ENCODE data around the gene LAMTOR1. TPM values are rescaled to one million over a fixed set of nuclear protein-coding genes. Genes with fewer than 3 reads are reported as not detected.

Gene LAMTOR1
- total and polyA plus RNA-seq, 2 donors (not counting 1 experiment from before 2014, with no cell fraction given): 71.0 to 104 TPM

GRCh38 chr11:72069787-72070251 lies 33.3 kb downstream of the LAMTOR1 start:
- Histone ChIP-seq H3K36me3 (replicated peaks in 1 of 2; ENCODE audit: control extremely low read depth in 1 of 2, control insufficient read depth in 1 of 2, extremely low read depth in 1 of 2, insufficient read depth in 2 of 2, low read length in 1 of 2) (peaks cover 0 to 3% of the 10 kb centered on the region in 2 experiments), H3K9ac (ENCODE audit: low read length) (no peak overlapping the region), H3K4me3 (ENCODE audit: control extremely low read depth in 1 of 5, extremely low read depth in 1 of 5, insufficient read depth in 1 of 5, low read depth in 2 of 5, low read length in 4 of 5) (no peak overlapping the region), H3K4me2 (replicated peaks; ENCODE audit: low read depth, low read length, poor library complexity, severe bottlenecking) (peak overlapping the region; percentile 16), H3K9me3 (ENCODE audit: control extremely low read depth in 1 of 3, control insufficient read depth in 2 of 3, insufficient read depth in 1 of 3, low read length in 2 of 3) (no peaks in the 10 kb centered on the region), H2AFZ (ENCODE audit: insufficient read depth, low read depth, low read length, poor library complexity, severe bottlenecking) (no peak overlapping the region), H3K27me3 (replicated peaks in 1 of 4; ENCODE audit: control extremely low read depth in 1 of 4, control insufficient read depth in 3 of 4, insufficient read depth in 4 of 4, low read length in 3 of 4) (no peaks in the 10 kb centered on the region), H3K4me1 (ENCODE audit: control insufficient read depth in 2 of 2, insufficient read depth in 2 of 2, low read length in 2 of 2) (peaks cover 13 to 17% of the 10 kb centered on the region in 2 donors), H4K20me1 (ENCODE audit: control insufficient read depth, insufficient read depth, low read length, poor library complexity, severe bottlenecking) (no peaks in the 10 kb centered on the region), H3K27ac (ENCODE audit: low read length in 2 of 2) (peak overlapping the region in 1 of 2 donors; percentile 16), H3K79me2 (ENCODE audit: control insufficient read depth, insufficient read depth, low read length) (peaks cover 57% of the 10 kb centered on the region)
- TF ChIP-seq EZH2 (IDR thresholded peaks at IDR 0.05; ENCODE audit: borderline replicate concordance, insufficient read depth, low read depth, low read length, poor library complexity, severe bottlenecking) (no peak), CTCF (IDR thresholded peaks at IDR 0.05) (no peak)
- DNase-seq (no peak), ATAC-seq (ENCODE audit: low read depth) (no peak)
- Mint-ChIP-seq H3K4me3 (no peak overlapping the region), H3K27me3 (no peaks in the 10 kb centered on the region), H3K9me3 (ENCODE audit: insufficient read depth) (no peaks in the 10 kb centered on the region), H3K4me1 (peaks cover 12% of the 10 kb centered on the region), H3K27ac (no peak overlapping the region)
- POLR2A ChIA-PET: no interaction called here
- intact Hi-C loops (cut with micrococcal nuclease): no loop called here
- 0% methylated on average over 1 of the region's 2 CpGs for WGBS (ENCODE audit: insufficient coverage)
- CTCF ChIA-PET: no interaction called here

- ATAC-seq (ENCODE audit: low read depth): no peak
Measured at GRCh38 chr11:72069200-72069599, 33.9 kb downstream of the LAMTOR1 start.

More at GRCh38 chr11:72069200-72069599, 33.9 kb downstream of the LAMTOR1 start:
- ChIA-PET POLR2A (no interaction called here), CTCF (interaction anchor here (0.6 to 1.9 kb wide), 2 partner anchors 22 to 44 kb away, joined by 4 read pairs; no protein-coding TSS in a partner anchor)
- Mint-ChIP-seq H3K9me3 (ENCODE audit: insufficient read depth) (no peaks in the 10 kb centered on the region), H3K4me3 (no peak overlapping the region), H3K4me1 (peaks cover 12% of the 10 kb centered on the region), H3K27ac (no peak overlapping the region), H3K27me3 (no peaks in the 10 kb centered on the region)
- no peak overlapping the region for H3K4me2 ChIP-seq (replicated peaks; ENCODE audit: low read depth, low read length, poor library complexity, severe bottlenecking)
- no peak overlapping the region for H3K4me3 ChIP-seq (ENCODE audit: control extremely low read depth in 1 of 5, extremely low read depth in 1 of 5, insufficient read depth in 1 of 5, low read depth in 2 of 5, low read length in 4 of 5)
- H3K4me1 ChIP-seq (ENCODE audit: control insufficient read depth in 2 of 2, insufficient read depth in 2 of 2, low read length in 2 of 2): peaks cover 13 to 17% of the 10 kb centered on the region in 2 donors
- H3K27me3 ChIP-seq (replicated peaks in 1 of 4; ENCODE audit: control extremely low read depth in 1 of 4, control insufficient read depth in 3 of 4, insufficient read depth in 4 of 4, low read length in 3 of 4): no peaks in the 10 kb centered on the region
- H3K27ac ChIP-seq (ENCODE audit: low read length in 2 of 2): peak overlapping the region in 1 of 2 donors; percentile 16
- H4K20me1 ChIP-seq (ENCODE audit: control insufficient read depth, insufficient read depth, low read length, poor library complexity, severe bottlenecking): no peaks in the 10 kb centered on the region
- intact Hi-C loops (cut with micrococcal nuclease): no loop called here
- peaks cover 52% of the 10 kb centered on the region for H3K79me2 ChIP-seq (ENCODE audit: control insufficient read depth, insufficient read depth, low read length)
- H3K9ac ChIP-seq (ENCODE audit: low read length): no peak overlapping the region
- no peak overlapping the region for H2AFZ ChIP-seq (ENCODE audit: insufficient read depth, low read depth, low read length, poor library complexity, severe bottlenecking)
- no peak for TF ChIP-seq CTCF (IDR thresholded peaks at IDR 0.05)
- no peak for TF ChIP-seq EZH2 (IDR thresholded peaks at IDR 0.05; ENCODE audit: borderline replicate concordance, insufficient read depth, low read depth, low read length, poor library complexity, severe bottlenecking)
- peaks cover 0 to 3% of the 10 kb centered on the region in 2 experiments for H3K36me3 ChIP-seq (replicated peaks in 1 of 2; ENCODE audit: control extremely low read depth in 1 of 2, control insufficient read depth in 1 of 2, extremely low read depth in 1 of 2, insufficient read depth in 2 of 2, low read length in 1 of 2)
- H3K9me3 ChIP-seq (ENCODE audit: control extremely low read depth in 1 of 3, control insufficient read depth in 2 of 3, insufficient read depth in 1 of 3, low read length in 2 of 3): no peaks in the 10 kb centered on the region
- DNase-seq: no peak

Measured in B cell (primary cell).